GM12875 (cell line): ENCODE data around the gene NDUFA3.

Source experiments
- H3K4me3 ChIP-seq: one replicate; pipeline ENCODE4 v1.5.1; 2011; ENCODE audit warnings: low read depth, low read length, control low read depth
- CTCF ChIP-seq: IDR thresholded peaks from 2 replicates; pipeline ENCODE4 v1.5.1; 2011; ENCODE audit warnings: low read depth, mild to moderate bottlenecking, control low read depth, inconsistent platforms, low read length, moderate library complexity, borderline replicate concordance; ENCODE audit not compliant: insufficient read depth

Gene NDUFA3

GRCh38 chr19:54152267-54152666 lies 49.6 kb downstream of the NDUFA3 start:
- H3K4me3 ChIP-seq, result no peak overlapping the region
- TF ChIP-seq CTCF, result no peak

GRCh38 chr19:54152878-54153524 lies 50.3 kb downstream of the NDUFA3 start:
- TF ChIP-seq CTCF, result no peak
- H3K4me3 ChIP-seq, result no peak overlapping the region

GRCh38 chr19:54153731-54154326 lies 51.2 kb downstream of the NDUFA3 start:
- no peak for TF ChIP-seq CTCF
- no peak overlapping the region for H3K4me3 ChIP-seq

- no peak overlapping the region for H3K4me3 ChIP-seq
These were observed 52.1 kb downstream of the NDUFA3 start for GRCh38 chr19:54154603-54155345.

GRCh38 chr19:54155694-54156093 lies 53.0 kb downstream of the NDUFA3 start:
- no peak for TF ChIP-seq CTCF
- no peak overlapping the region for H3K4me3 ChIP-seq

More at GRCh38 chr19:54154603-54155345, 52.1 kb downstream of the NDUFA3 start:
- no peak for TF ChIP-seq CTCF

- H3K4me3 ChIP-seq, result no peak overlapping the region
- TF ChIP-seq CTCF, result no peak
These were observed 53.8 kb downstream of the NDUFA3 start for GRCh38 chr19:54156490-54156889.
